GM18873 (cell line): ENCODE measurements around the gene LRCH1.
"Not testable (repeated sequence)": the region's sequence is repeated elsewhere in the genome, so short reads cannot be mapped to it uniquely, and the experiment has no call there.

Source experiments
- ATAC-seq: cut with Tn5 transposase; IDR thresholded peaks from one replicate; pipeline ENCODE4 v1.9.1; 2021; ENCODE audit warnings: mild to moderate bottlenecking, moderate library complexity, moderate number of reproducible peaks; ENCODE audit not compliant: unreplicated experiment, low FRiP score

Gene LRCH1, protein sequence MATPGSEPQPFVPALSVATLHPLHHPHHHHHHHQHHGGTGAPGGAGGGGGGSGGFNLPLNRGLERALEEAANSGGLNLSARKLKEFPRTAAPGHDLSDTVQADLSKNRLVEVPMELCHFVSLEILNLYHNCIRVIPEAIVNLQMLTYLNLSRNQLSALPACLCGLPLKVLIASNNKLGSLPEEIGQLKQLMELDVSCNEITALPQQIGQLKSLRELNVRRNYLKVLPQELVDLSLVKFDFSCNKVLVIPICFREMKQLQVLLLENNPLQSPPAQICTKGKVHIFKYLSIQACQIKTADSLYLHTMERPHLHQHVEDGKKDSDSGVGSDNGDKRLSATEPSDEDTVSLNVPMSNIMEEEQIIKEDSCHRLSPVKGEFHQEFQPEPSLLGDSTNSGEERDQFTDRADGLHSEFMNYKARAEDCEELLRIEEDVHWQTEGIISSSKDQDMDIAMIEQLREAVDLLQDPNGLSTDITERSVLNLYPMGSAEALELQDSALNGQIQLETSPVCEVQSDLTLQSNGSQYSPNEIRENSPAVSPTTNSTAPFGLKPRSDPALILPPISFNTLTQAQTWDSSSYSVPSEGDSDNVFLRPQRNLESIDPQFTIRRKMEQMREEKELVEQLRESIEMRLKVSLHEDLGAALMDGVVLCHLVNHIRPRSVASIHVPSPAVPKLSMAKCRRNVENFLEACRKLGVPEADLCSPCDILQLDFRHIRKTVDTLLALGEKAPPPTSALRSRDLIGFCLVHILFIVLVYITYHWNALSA

DNA sequence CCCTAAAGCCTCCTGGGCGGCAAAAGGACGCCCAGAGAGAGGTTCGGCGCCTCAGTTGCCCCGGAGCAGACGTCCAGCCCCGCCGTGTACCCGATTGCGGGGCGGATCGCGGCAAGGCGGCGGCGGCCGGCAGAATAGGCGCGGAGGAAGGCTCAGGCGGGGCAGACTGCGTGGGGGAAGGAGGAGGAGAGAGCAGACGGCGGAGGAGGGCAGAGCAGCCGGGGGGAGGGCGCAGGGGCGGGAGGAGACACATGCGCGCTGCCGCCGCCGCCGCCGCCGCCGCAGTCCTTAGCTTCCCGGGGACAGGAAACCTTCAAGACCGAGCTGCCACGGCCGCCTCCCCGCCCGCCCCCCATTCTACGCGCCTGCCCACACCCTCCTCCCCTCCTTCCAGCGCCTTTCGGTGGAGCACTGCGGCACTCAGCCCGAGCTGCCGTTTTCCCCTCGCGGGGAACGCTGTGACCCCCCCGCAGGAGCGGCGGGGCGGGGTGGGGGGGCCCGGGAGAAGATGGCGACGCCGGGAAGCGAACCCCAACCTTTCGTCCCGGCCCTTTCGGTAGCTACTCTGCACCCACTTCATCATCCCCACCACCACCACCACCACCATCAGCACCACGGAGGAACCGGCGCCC is at the start of gene LRCH1:
LRCH1 (plus strand) TSS at position 282 of the 632 bp plus-strand sequence; CDS start at position 509, 227 bp downstream.
- ATAC-seq = no peak

DNA sequence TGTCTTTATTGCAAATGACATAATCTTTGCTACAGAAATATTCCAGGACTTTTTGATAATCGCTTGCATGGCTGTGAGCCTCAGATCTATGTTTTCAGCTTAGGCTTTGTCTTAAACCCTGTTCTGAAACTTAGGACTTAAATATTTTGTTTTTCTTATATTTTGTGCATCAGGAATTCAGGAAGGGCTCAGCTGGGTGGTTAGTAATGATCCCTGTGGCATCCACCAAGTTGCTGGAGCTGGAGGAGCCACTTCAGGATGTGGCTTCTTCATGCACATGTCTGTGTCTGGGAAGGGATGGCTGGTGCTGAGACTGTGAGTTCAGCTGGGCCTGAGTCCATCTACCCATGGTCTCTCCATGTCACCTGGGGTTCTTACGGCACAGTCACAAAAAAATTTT is 48.9 kb upstream of the LRCH1 start:
- ATAC-seq = no peak

DNA sequence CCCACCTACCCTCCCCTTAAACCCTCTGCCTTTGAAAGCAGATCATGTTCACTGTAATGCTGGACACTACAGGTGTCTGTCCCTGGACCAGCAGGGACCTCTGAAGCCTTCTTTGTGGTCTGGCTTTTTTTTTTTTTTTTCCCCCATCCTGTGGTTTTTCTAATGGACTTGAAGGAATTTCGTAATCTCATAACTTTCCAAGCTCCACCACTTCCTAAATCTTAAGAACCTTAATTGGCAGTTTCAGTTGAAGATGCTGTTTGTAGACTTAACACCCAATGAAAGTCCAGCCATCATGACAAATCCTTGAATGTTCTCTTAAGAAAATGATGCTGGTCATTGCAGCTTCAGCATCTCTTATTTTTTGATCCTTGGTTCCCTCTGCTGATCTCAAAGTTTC is 45.0 kb upstream of the LRCH1 start:
- ATAC-seq = no peak

DNA sequence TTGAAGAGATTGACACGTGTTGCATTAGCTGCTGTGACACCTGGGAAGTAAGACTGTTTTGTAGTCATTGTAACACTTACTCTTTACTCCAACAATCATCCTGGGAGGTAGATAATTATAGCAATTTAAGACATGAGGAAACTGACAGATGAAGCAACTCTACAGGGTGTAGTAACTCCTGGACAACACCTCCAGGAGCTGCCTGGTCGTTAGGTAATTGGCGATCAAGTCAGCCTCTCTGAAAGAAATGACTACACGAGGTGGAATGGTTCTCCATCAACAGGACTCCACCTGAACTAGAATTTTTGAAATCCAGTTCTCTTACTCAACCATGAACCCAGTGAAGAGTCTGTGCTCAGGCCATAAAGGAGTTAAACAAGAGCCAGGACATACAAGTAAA is 43.0 kb upstream of the LRCH1 start:
- ATAC-seq = no peak

DNA sequence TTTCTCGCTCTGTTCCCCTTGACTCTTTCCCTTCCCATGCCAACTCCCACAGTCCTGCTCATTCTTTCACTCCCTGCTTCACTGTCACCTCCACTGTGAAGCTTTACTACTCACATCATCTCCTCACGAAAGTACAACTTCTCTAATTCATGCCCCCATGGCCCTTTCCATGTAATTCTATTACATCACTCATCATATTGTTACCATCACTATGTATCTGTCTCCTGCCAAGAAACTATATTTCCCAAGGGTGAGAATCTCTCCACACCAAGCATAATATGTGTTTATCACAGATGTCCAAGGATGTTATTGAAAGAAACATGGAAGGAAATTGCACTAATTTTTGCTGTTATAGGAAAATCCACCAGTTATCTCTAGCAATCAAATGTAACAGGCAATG is 37.2 kb upstream of the LRCH1 start:
- ATAC-seq = no peak

DNA sequence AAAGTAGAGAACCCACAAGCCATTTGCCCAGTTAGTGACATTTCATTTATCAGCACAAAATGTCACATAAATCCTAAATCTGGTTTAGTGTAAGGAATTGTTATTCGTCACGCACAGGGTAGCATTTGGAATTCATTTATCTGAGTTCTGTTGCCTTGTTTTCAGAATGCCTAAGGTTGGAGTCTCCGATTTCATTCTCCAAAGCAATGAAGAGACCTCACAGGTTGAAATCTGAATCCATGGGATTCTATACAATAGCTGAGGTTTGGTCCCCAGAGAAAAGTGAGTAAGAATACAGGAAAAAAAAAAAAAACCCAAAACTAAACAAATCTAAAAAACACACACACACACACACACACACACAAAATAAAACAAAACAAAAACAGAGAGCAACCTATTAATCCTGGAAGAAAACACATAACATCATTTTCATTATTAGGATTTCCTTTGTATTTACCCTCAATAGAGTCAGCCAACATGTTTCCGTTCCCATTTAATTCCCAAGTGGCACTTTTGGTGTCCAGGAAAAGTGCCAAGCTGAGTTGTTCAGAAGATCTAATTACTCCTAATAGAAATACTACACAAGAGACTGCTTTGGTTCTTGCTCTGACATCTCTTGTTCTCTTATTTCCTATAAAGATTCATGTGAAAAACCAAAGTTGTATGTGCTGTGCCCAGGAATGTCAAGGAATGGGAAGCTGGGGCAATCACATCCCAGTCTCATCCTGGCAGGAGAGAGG is 36.2 kb upstream of the LRCH1 start:
- ATAC-seq = no peak

DNA sequence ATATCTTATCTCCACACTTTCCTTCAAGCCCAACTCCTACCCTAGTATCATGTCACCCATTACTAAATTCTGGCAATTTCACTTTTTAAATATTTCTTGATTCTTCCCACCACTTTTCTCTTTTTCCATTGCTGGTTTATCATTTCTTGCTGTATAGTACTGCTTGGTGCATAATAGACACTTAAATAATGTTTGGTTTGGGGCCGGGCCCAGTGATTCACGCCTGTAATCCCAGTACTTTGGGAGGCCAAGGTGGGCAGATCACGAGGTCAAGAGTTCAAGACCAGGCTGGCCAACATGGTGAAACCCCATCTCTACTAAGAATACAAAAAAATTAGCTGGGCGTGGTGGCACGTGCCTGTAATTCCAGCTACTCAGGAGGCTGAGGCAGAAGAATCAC is 35.2 kb upstream of the LRCH1 start:
- not testable (repeated sequence) for ATAC-seq

DNA sequence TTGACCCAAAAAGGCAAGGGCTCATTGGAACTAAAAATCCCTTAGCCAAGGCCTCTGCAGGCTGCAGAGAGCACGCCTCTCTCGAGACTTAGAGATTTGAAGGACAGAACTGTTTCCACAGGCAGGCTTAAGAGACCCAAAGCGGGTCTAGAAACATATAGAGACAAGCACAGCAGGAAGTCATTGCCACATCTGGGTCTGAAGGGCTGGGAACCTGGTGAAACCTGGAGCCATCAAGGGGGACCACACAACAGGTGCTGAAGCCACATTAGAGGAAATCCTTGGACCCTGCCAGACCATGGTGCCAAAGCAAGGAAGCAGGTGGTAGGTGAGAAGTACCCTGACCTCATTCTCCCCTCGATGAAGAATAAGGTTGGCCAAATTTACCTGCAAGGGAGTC is 33.8 kb upstream of the LRCH1 start:
- ATAC-seq = no peak

DNA sequence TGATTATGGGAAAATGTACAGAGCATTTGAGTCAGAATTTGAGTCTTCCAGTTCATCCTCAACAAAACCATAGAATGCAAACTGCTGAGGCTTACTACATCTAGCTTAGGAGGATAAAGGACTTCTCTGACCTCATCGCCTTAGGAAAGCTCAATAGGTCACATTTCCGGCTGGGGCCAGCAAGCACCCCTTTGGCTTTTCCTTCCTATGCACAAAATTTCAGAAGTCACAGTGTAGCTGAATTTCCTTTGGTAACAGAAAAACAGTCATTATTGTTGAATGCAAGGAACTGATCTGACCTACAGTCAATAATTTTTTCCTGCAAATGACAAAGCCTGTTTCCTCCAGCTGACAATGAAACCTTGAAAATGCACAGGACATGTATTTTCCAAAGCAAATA is 32.8 kb upstream of the LRCH1 start:
- ATAC-seq = no peak

DNA sequence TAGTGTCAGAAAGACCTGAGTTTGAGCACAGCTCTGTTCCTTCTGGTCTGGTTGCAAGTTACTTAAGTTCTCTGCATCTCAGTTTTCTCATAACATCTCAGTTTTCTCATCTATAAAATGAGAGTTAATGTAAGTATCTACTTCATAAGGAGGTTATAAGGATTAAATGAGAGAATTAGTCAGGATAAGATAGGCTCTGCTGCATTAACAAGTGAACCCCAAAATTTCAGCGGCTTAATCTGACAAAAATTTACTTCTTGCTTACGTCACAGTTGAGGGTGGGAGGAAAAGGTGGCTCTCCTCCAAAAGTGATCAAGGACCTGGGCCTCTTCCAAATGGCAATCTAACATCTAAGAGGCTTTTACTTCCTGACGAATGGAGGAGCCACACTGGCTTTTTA is 31.5 kb upstream of the LRCH1 start:
- no peak for ATAC-seq

DNA sequence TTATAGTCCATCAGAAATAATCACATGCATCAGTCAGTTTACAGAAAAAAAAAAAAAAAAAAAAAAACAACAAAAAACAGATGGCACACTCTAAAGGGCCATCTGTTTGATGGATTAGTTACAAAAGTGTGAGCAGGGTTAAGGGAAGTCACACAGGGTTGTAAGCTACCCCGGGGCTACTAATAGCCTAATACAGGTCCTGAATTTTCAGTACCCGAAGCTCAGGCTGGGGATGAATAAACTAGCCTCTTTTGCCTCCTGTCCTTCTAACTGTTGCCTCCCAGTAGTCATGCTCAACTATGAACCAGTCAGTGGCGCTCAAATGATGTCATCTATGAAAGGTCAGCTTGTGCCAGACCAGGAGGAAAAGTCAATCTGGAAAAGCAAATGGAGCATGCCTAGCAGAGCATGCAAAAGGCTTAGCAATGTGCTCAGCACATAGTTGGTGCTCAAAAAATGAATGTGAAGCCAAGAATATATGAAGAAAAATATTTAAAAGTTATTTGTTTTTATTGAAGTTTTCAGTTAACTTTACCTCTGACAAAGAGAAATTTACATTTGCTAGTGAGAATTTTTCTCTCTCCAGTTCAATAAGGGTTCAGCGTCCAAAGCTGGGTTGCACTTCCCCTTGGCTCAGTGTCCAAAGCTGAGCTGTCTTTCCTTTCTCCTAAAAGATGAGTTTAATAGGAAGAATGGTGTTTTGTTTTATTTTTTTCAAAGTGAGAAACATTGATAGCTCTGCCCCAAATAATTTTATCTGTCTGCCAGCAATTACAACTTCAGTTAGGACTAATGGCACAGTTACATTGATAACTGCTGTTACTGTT is 30.8 kb upstream of the LRCH1 start:
- no peak for ATAC-seq

DNA sequence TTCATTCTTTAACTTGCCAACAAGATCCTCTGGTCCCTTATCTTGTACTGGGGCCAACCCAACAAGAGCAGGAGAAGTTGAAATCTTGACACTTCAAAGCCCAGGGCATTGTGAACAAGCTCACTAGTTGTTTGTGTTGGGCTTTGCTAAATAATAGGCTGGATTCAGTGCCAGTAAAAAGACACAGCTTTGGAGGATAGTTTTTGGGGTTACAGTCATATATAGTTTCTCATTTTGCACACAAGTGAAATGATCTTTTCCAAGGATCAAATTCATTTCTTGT is 30.3 kb upstream of the LRCH1 start:
- no peak for ATAC-seq

DNA sequence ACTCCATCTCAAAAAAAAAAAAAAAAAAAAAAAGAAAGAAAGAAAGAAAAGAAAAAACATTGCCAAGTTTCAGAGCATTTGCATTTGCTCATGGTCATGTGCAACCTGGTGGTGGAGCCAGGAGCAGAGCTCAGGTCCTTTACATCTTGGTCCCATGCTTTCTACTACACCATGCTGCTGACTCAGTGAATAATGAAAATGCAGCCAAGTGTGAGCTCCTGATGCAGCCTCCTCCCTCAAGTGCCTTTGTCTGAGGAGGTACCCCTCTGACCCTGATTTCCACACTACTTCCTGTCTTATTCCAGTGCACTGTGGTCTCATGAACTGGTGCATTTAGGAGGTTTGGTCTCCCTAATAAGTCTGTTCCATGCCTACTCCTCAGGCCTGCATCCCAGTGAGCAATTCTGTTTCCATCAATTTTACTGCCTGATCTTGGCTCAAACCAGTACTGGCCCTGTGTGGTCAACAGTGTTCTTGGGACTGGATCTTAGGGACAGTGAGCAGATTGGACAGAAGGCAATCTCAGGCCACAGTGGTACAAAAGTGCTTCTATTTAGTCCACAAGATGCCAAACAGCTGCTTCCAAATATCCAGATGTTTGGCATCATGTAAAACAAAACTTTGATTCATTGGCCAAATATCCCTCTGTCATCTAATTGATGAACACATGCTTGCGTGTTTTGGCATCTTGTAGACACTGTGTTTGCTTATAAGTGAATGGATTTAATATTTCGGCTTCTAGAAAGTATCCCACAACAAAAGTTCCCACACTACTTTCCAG is 28.8 kb upstream of the LRCH1 start:
- no peak for ATAC-seq

DNA sequence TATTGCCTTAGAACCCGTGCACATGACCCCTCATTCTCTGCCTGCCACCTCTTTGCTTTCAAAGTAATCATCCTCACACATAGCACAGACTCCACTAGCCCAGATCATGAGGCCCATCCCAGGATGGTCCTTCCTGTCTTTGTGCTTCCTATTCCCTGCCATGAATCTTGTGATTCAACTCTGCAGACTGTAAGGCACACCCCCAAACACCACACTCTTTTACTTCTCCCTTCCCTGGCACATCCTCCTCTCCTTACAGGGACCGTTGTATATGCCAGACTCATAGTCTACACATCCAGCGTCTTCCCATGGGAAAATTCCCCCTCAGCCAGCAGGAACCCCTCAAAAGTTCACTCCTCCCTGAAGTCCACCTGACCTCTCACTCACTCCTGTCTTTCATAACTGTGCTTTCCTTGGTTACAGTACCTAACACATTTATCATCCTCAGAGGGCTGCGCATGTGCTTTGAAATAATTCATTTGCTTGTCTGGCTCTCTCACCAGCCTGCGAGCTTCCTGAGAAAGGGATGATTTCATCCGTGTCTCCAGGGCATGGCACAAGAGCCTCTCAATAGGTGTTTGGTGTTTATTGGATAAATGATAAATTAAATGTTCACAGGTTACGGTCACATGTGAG is 26.8 kb upstream of the LRCH1 start:
- no peak for ATAC-seq

DNA sequence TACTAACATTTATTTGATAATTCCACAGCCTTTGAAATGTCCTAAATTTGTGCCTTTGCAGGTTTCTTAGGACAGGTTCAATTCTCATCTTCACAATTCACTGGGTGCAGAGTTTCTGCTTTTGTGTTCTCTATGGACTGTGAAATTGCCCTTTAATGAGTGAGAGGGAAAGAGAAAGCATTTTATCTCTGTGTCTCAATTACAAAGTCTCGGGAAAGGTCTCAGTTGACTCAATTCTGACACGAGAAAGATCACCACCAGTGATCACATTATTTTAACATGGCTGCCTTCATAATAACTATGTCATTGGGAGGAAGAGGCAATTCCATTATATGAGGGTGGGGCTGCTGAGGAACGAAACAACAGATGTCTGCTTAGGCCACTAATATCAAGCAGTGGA is 26.2 kb upstream of the LRCH1 start:
- ATAC-seq = no peak

DNA sequence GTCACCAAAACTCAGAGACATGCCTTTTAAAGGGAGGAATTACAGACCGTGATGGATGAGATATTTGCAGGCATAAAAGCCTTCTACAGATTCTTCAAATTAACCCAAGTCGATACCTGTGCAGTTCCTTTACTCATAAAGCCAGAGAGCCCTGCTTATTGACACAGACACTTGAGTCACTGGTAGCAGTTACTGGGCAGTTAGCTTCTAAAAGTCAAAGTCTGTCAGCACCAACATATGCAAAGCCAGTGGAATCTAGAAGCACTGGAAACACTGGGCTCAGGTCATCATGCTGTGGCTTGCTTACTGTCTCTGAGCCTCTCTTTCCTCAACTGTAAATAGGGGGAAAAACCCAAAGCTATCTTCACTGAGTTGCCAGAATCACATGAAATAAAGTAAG is 25.7 kb upstream of the LRCH1 start:
- no peak for ATAC-seq

DNA sequence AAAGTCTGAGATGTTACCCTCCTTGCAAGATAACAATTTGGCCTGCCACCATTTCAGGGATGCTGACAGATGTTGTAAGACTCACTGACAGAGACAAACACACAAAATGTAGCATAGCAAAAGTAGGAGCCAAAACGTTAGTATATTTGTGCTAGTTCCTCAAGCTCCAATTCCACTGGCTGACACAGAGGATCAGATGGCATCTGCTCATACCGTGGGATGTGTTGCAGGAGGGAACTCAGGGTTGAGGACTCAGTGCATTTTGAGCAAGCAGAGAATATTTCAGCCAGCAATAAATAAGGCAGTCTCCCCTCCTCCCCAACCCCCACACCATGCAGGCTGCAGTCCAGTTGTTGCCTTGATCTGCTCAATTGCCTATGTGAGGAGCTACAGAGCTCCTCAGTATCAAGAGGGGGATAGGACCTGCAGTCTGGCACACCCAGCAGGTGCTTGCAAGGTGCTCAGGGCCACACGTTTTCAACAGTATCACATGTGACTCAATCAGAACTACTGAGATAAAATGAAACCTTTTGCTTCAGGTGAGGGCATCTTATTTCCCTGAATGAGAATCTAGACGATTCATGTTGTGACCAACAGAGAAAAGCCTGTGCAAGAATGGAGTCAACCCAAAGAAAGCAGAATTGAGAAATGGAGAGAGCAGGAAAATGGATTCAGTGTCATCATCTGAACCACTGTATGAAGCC is 23.6 kb upstream of the LRCH1 start:
- ATAC-seq = no peak
